Ishikawa (cell line): ENCODE measurements around the gene TM4SF20.

Experiments used
- CEBPB ChIP-seq: IDR thresholded peaks from 2 replicates; pipeline ENCODE4 v1.6.1; 2012
- CREB1 ChIP-seq: IDR thresholded peaks from 2 replicates; pipeline ENCODE4 v1.6.1; 2012; ENCODE audit warnings: low read depth
- EGR1 ChIP-seq: IDR thresholded peaks from 2 replicates; pipeline ENCODE4 v1.6.1; 2012
- EP300 ChIP-seq: IDR thresholded peaks from 2 replicates; pipeline ENCODE4 v1.6.1; 2012; ENCODE audit warnings: borderline replicate concordance
- FOXM1 ChIP-seq: IDR thresholded peaks from 2 replicates; pipeline ENCODE4 v1.6.1; 2012; ENCODE audit warnings: low read depth, borderline replicate concordance
- MAX ChIP-seq: IDR thresholded peaks from 2 replicates; pipeline ENCODE4 v1.6.1; 2012
- NFIC ChIP-seq: IDR thresholded peaks from 2 replicates; pipeline ENCODE4 v1.6.1; 2012
- RAD21 ChIP-seq: IDR thresholded peaks from 2 replicates; pipeline ENCODE4 v1.6.1; 2012; ENCODE audit warnings: low read depth
- REST ChIP-seq: IDR thresholded peaks from 2 replicates; pipeline ENCODE4 v1.6.1; 2012; ENCODE audit warnings: low read depth, mild to moderate bottlenecking
- TAF1 ChIP-seq: IDR thresholded peaks from 2 replicates; pipeline ENCODE4 v1.6.1; 2012; ENCODE audit warnings: low read depth, mild to moderate bottlenecking
- TCF12 ChIP-seq: IDR thresholded peaks from 2 replicates; pipeline ENCODE4 v1.6.1; 2012; ENCODE audit warnings: low read depth
- TEAD4 ChIP-seq: IDR thresholded peaks from 2 replicates; pipeline ENCODE4 v1.6.1; 2012
- USF1 ChIP-seq: IDR thresholded peaks from 2 replicates; pipeline ENCODE4 v1.6.1; 2012
- YY1 ChIP-seq: IDR thresholded peaks from 2 replicates; pipeline ENCODE4 v1.6.1; 2012; ENCODE audit warnings: low read depth
- ZBTB7A ChIP-seq: IDR thresholded peaks from 2 replicates; pipeline ENCODE4 v1.6.1; 2012; ENCODE audit warnings: low read depth

The TM4SF20 gene

GRCh38 chr2:227415538-227416424 is 36.7 kb upstream of the TM4SF20 start:
- no peak for TF ChIP-seq CEBPB
- peak; percentile 40; the same call in 1 of the 2 replicates for TF ChIP-seq USF1
- TF ChIP-seq EGR1, result no peak

- TF ChIP-seq EP300, result no peak
- TF ChIP-seq EGR1, result no peak
- no peak for TF ChIP-seq TAF1
- TF ChIP-seq TCF12, result no peak
- no peak for TF ChIP-seq NFIC
- no peak for TF ChIP-seq CREB1
- TF ChIP-seq FOXM1, result no peak
- TF ChIP-seq CEBPB, result no peak
- TF ChIP-seq ZBTB7A, result no peak
- no peak for TF ChIP-seq MAX
- TF ChIP-seq USF1, result no peak
- no peak for TF ChIP-seq TEAD4
- TF ChIP-seq YY1, result no peak
- TF ChIP-seq RAD21, result no peak
- no peak for TF ChIP-seq REST
These were observed 35.7 kb upstream of the TM4SF20 start for GRCh38 chr2:227414846-227415245.

GRCh38 chr2:227413371-227413770 is 34.3 kb upstream of the TM4SF20 start:
- no peak for TF ChIP-seq RAD21
- no peak for TF ChIP-seq CREB1
- TF ChIP-seq YY1, result no peak
- no peak for TF ChIP-seq NFIC
- TF ChIP-seq TEAD4, result no peak
- TF ChIP-seq USF1, result no peak
- TF ChIP-seq TAF1, result no peak
- no peak for TF ChIP-seq ZBTB7A

- no peak for TF ChIP-seq ZBTB7A
These were observed 33.8 kb upstream of the TM4SF20 start for GRCh38 chr2:227412877-227413276.

GRCh38 chr2:227411990-227412350 is 32.9 kb upstream of the TM4SF20 start:
- no peak for TF ChIP-seq RAD21
- no peak for TF ChIP-seq EGR1
- no peak for TF ChIP-seq FOXM1
- TF ChIP-seq NFIC, result no peak
- TF ChIP-seq YY1, result no peak
- no peak for TF ChIP-seq EP300
- TF ChIP-seq ZBTB7A, result no peak
- no peak for TF ChIP-seq CEBPB

GRCh38 chr2:227411320-227411989 is 32.3 kb upstream of the TM4SF20 start:
- TF ChIP-seq REST, result no peak
- no peak for TF ChIP-seq TAF1
- no peak for TF ChIP-seq RAD21
- TF ChIP-seq EP300, result no peak
- TF ChIP-seq CEBPB, result no peak
- TF ChIP-seq USF1, result no peak
- no peak for TF ChIP-seq NFIC
- TF ChIP-seq ZBTB7A, result no peak
- TF ChIP-seq CREB1, result no peak
- TF ChIP-seq TEAD4, result no peak
- no peak for TF ChIP-seq YY1
- no peak for TF ChIP-seq FOXM1
- TF ChIP-seq MAX, result no peak
- no peak for TF ChIP-seq TCF12
- TF ChIP-seq EGR1, result no peak
